ENCODE measurements around the gene SPINK7.
"Not testable (repeated sequence)": the region's sequence is repeated elsewhere in the genome, so short reads cannot be mapped to it uniquely, and the experiment has no call there.

The SPINK7 gene

GRCh38 chr5:148312153-148312552, at the start of gene SPINK7:
Gene SPINK7, plus strand, starts transcription at chr5:148312423. Its CDS starts 61 bp downstream, at chr5:148312484.
- no peak for DNase-seq

- no peak for DNase-seq
These were observed 44.3 kb upstream of the SPINK7 start for GRCh38 chr5:148267962-148268361.

GRCh38 chr5:148268566-148268965, 43.7 kb upstream of the SPINK7 start, which contains the start of gene SPINK13:
Gene SPINK13, plus strand, starts transcription at chr5:148268794. Its CDS starts 1,279 bp downstream, at chr5:148270073.
- no peak for DNase-seq

- not testable (repeated sequence) for DNase-seq
These were observed 37.1 kb upstream of the SPINK7 start for GRCh38 chr5:148275129-148275528.

GRCh38 chr5:148280893-148281292, 31.3 kb upstream of the SPINK7 start:
- DNase-seq, result not testable (repeated sequence)

GRCh38 chr5:148281336-148281735, 30.9 kb upstream of the SPINK7 start:
- not testable (repeated sequence) for DNase-seq

GRCh38 chr5:148290271-148291195, 21.7 kb upstream of the SPINK7 start:
- DNase-seq, result peak; percentile 12

GRCh38 chr5:148297731-148298130, 14.5 kb upstream of the SPINK7 start:
- DNase-seq, result no peak

- DNase-seq, result no peak
These were observed 5.8 kb upstream of the SPINK7 start for GRCh38 chr5:148306446-148306845.

- DNase-seq, result no peak
These were observed 3.2 kb upstream of the SPINK7 start for GRCh38 chr5:148309019-148309418.

- no peak for DNase-seq
These were observed 2.5 kb upstream of the SPINK7 start for GRCh38 chr5:148309746-148310145.

GRCh38 chr5:148311484-148311883, 739 bp upstream of the SPINK7 start:
- DNase-seq, result no peak

GRCh38 chr5:148314187-148314586, 2.0 kb downstream of the SPINK7 start:
- no peak for DNase-seq

GRCh38 chr5:148314731-148315130, 2.5 kb downstream of the SPINK7 start:
- DNase-seq, result no peak

GRCh38 chr5:148320011-148320963, 8.1 kb downstream of the SPINK7 start:
- not testable (repeated sequence) for DNase-seq

- DNase-seq, result no peak
These were observed 21.1 kb downstream of the SPINK7 start for GRCh38 chr5:148333262-148333849.

- no peak for DNase-seq
These were observed 23.0 kb downstream of the SPINK7 start, which contains the start of gene SPINK9 for GRCh38 chr5:148335259-148335658. Gene SPINK9, plus strand, starts transcription at chr5:148335559. Its CDS starts 55 bp downstream, at chr5:148335614.

- no peak for DNase-seq
These were observed 24.6 kb downstream of the SPINK7 start for GRCh38 chr5:148336704-148337435.

GRCh38 chr5:148342371-148343045, 30.3 kb downstream of the SPINK7 start:
- DNase-seq, result no peak

GRCh38 chr5:148343046-148343407, 30.8 kb downstream of the SPINK7 start:
- no peak for DNase-seq

Data from NCI-H1694 treated with DMSO at 0.1 percent for 48 hours (cell line).